Lower leg skin (tissue), 3 donors: Measurements from ENCODE around the gene LMTK2.

Source experiments
- POLR2A ChIP-seq, 2 donors: fragments of 450-650 bp; IDR thresholded peaks; one replicate each; pipeline ENCODE4 v1.6.1; 2016 to 2017; ENCODE audit warnings: antibody characterized with exemption in 2 of 2, mild to moderate bottlenecking in 1 of 2, moderate library complexity in 1 of 2
- TF ChIP-seq, protein P1 (sequence below), 3 donors: fragments of 450-650 bp; IDR thresholded peaks; one replicate each; pipeline ENCODE4 v1.5.1; 2016; ENCODE audit warnings: antibody characterized with exemption in 3 of 3, mild to moderate bottlenecking in 3 of 3, moderate library complexity in 2 of 3

DNA sequence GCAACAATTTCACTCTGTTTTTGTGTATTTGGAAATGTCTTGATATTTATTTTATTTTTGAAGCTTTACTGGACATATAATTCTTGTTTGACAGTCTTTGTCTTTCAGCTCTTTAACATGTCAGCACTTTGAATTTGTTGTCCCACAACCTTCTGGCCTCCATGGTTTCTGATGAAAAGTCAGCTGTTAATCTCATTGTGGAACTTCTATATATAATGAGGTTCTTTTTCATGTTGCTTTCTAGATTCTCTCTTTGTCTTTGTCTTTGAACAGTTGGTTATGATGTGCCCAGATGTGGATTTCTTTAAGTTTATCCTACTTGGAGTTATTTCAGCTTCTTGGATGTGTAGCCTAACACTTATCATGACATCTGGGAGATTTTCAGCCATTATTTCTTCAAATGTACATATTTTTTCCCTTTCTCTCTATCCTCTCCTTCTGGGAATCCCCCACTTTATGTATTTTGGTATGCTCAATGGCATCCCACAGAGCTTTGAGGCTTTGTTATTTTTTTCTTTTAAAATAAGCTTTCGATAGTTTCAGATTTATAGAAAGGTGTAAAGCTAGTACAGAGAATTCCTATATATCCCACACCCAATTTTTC is 9.5 kb upstream of the LMTK2 start:
- TF ChIP-seq, protein P1, sequence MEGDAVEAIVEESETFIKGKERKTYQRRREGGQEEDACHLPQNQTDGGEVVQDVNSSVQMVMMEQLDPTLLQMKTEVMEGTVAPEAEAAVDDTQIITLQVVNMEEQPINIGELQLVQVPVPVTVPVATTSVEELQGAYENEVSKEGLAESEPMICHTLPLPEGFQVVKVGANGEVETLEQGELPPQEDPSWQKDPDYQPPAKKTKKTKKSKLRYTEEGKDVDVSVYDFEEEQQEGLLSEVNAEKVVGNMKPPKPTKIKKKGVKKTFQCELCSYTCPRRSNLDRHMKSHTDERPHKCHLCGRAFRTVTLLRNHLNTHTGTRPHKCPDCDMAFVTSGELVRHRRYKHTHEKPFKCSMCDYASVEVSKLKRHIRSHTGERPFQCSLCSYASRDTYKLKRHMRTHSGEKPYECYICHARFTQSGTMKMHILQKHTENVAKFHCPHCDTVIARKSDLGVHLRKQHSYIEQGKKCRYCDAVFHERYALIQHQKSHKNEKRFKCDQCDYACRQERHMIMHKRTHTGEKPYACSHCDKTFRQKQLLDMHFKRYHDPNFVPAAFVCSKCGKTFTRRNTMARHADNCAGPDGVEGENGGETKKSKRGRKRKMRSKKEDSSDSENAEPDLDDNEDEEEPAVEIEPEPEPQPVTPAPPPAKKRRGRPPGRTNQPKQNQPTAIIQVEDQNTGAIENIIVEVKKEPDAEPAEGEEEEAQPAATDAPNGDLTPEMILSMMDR (IDR thresholded peaks at IDR 0.05): no peak
- no peak for TF ChIP-seq POLR2A (IDR thresholded peaks at IDR 0.05)
